HG03439 (cell line): Measurements from ENCODE around the gene C11orf97.
"Not testable (repeated sequence)": the region's sequence is repeated elsewhere in the genome, so short reads cannot be mapped to it uniquely, and the experiment has no call there.

Source experiments
- ATAC-seq: cut with Tn5 transposase; IDR thresholded peaks from one replicate; pipeline ENCODE4 v1.9.1; 2021; ENCODE audit warnings: mild to moderate bottlenecking, moderate library complexity; ENCODE audit not compliant: unreplicated experiment

The C11orf97 gene

DNA sequence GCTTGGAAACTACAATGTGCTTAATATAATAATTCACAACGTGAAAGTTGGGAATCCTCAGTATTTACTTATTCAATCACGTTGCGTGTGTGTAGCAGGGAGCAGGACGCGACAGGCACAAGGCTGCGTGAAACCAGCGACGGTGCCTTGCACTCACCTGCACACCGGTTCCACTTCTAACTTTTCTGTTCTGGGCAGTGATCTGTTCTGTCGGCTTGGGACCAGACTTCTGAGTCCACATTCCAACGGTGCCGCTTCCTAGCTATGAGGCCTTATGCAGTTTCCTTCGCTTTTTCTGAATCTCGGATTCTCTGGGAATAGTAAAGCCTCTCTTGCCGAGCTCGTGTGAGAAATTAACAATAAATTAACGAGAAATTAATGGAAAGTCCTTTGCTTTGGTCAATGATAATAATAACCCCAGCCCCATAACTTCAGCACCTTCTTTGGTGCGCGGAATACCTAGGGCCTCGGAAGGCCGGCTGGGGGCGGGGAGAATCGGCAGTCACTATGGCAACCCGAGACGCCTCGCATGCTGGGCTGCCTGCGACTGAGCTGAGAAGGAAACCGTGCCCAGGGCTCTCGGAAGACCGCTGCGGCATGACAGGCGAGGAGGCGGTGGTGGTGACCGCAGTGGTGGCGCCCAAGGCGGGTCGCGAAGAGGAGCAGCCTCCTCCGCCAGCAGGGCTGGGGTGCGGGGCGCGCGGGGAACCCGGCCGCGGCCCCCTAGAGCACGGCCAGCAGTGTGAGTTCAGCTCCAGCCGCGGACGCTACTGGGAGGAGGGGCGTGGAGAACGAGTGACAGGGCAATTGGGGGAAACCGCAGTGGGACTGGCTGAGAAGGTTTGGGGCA, at the start of gene C11orf97:
C11orf97 (plus strand) TSS at position 530 of the 850 bp plus-strand sequence; CDS start at position 598, 68 bp downstream.
- ATAC-seq, result no peak

GRCh38 chr11:94469416-94469815, 42.8 kb upstream of the C11orf97 start:
- peak; percentile 84 for ATAC-seq

- ATAC-seq, result peak; percentile 80
Measured at GRCh38 chr11:94472916-94473799, 39.1 kb upstream of the C11orf97 start.

DNA sequence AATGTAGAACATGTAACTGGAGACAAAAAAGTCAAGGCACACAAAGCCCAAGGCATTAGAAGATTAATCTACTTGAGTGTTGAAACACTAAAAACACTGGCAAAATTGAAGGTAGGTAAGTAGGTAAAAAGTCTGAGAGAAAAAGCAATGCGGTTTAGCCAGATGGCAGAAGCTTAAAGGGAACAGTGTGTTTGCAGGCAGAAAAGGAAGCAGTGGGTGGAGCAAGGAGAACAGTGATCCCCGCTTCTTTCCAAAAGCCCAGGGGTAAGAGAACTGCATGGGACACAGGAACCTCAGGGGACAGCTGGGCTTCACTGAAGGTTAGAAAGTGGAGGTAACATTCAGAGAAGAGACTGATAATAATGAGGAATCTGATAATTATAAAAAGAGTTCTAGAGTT, 34.6 kb upstream of the C11orf97 start:
- ATAC-seq, result no peak

- ATAC-seq, result no peak
Measured at GRCh38 chr11:94481342-94481741, 30.9 kb upstream of the C11orf97 start.

DNA sequence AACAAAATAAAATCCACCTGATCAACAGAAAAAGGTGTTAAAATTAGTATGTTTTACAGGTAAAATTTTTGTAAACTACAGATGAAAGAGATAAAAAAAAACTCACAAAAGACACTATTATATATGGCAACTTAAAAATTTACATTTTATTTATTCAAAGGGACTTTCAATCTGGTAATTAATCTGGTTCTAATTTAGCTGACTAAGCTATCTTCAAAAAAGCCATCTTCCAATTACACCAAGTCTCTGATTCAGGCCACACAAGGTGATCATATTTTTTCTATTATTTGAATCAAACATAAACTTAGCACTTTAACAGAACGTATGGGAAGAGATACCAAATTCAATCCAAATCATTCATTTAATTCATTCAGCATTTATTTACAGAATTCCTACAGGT, 26.2 kb upstream of the C11orf97 start:
- ATAC-seq, result no peak

GRCh38 chr11:94493281-94494125, 18.8 kb upstream of the C11orf97 start, which contains the start of the genes ANKRD49 and MRE11:
Gene ANKRD49, plus strand, starts transcription at chr11:94493984. Its CDS starts 2,710 bp downstream, at chr11:94496694.
Gene MRE11, minus strand, starts transcription at chr11:94493844. Its CDS starts 1,043 bp downstream, at chr11:94492801.
- ATAC-seq, result peak; percentile 100

- peak; percentile 65 for ATAC-seq
Measured at GRCh38 chr11:94494126-94494680, 18.1 kb upstream of the C11orf97 start.

DNA sequence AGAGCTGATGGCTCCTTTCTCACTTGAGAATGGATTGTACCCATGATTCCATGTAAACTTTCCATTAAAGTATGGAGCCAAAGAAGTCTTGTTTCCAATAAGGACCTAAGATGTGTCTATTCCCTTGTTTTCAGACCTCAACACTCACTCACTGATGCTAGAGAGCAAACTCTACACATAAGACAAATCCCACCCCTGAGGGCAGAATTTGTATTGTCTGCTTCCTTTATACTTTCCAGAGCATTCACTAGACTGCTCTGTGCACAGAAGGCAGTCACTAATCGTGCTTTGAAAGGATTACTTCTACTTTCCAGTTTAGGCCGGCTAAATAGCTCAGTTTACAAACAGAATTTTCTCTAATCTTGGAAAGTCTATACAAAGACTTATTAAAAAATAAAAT, 12.1 kb upstream of the C11orf97 start:
- no peak for ATAC-seq

DNA sequence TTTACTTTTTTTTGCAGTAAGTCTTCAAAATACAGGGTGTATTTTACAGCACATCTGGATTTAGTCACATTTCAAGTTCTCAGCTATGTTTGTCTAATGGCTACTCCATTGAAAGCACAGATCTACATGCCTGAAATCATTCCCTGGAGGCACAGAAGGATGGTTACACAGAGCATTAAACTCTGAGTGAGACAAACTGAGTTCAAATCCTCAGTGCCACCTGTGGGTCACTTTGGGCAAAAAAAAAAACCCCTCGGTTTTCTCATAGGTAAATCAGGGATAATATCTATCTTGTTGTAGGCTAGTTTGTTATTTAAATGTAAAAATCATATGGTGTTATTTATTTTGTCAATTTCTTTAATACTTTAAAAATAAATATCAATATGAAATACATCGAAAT, 10.7 kb upstream of the C11orf97 start:
- ATAC-seq, result no peak

DNA sequence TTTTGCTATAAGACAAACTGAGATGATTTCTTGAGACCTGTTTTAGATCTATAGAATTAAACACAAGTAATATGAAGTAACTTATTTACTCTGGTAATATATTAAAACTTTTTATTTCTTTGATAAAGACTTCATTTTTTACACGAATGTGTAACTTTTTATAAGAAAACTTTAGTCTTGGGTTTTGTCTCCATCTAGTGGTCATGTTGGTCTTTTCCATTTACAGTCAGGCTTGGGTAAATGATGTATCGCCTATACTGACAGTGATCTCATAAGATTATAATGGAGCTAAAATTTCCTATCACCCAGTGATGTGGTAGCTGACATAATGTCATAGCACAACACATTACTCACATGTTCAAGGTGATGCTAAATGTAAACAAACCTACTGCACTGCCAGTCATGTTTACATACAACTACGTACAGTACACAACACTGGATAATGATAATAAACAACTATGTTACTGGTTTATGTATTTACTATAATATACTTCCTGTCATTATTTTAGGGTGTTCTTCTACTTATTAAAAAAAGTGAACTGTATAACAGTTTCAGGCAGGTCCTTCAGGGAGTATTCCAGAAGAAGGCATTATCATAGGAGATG, 7.5 kb upstream of the C11orf97 start:
- ATAC-seq, result no peak

- ATAC-seq, result not testable (repeated sequence)
Measured at GRCh38 chr11:94506513-94506912, 5.7 kb upstream of the C11orf97 start.

DNA sequence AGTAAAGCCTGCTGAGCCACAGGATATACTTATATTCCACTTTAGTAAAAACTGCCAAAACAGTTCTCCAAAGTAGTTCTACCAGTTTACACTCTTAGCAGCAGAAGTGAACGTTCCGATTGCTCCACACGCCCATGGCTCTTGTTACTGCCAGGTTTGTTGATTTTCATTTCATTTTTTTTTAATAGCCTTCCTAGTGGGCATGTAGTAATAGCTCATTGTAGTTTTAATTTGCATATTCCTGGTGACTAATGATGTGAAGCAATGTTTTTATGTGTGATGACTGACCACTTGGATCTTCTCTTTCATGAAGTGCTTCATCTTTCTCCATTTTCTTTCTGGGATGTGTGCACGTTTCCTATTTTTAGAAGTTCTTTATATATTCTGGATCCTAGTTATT, 4.8 kb upstream of the C11orf97 start:
- no peak for ATAC-seq

DNA sequence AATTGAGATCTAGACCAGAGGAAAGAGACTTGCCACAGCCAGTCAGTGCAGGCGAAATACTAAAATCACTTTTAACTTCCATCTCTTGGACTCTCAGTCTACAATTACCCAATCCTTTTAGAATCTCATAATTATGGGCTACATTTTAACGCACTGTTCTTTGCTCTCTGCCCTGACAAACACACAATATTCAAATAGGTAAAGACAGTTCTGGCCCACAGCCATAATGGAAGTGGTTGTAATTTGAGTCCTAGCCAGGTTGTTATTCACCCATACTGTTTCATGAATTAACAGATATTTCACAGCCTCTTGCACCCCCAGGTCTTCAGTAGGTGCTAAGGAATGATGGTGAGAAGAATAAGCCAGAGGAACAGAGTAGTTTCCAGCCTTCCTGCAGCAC, 830 bp downstream of the C11orf97 start:
- no peak for ATAC-seq

DNA sequence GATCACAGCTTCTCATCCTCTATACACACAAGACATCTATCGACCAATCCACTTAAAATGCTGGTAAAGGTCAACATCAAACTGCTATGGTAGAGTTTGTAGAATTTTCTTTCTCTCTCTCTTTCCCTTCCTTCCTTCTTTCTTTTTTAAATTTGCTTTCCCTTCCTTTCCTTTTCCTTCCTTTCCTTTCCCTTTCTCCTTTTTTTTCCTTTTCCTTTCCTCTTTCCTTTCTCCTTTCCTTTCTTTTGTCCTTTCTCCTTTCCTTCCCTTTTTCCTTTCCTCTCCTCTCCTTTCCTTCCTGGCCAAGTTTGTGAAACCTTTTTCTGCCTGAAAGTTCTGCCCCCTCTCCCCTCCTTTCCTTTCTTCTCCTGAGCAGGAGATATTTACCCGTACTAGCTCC, 3.1 kb downstream of the C11orf97 start:
- ATAC-seq, result no peak

DNA sequence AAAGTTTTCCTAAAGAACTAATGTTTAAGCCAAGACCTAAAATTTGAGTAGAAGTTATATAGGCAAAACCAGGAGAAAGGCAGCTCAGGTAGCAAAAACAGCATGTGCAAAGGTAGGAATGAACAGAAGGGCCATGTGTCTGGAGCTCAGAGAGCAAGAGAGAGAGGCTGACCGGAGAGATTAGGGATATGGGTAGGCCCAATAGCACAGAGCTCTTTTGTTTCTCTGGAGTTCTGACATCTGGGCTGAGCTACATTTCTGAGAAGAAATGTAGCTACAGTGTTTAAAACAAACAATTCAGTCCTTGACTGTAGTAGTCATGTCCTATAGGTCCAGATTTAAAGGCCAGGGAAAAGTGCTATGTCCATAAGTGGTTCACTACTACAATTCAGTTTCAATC, 4.5 kb downstream of the C11orf97 start:
- no peak for ATAC-seq

- no peak for ATAC-seq
Measured at GRCh38 chr11:94518300-94518699, 6.0 kb downstream of the C11orf97 start.

- no peak for ATAC-seq
Measured at GRCh38 chr11:94519478-94520084, 7.3 kb downstream of the C11orf97 start.

DNA sequence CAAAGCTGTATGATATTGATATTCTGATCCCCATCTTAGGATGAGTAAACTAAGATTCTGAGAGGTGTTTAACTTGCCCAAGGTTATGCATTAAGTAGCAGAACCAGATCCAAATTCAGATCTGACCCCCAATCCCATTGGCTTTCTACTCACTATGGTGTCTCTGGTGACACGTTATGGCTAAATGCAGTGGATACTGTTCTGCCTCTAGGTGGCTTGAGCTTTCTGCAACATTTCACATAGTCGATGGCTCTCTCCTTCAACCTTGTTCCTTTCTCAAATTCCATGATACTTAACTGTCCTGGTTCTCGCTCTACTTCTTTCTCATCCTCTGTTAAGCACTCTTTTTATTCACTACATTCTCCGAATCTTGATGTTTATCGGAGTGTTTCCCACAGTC, 9.4 kb downstream of the C11orf97 start:
- ATAC-seq, result no peak

DNA sequence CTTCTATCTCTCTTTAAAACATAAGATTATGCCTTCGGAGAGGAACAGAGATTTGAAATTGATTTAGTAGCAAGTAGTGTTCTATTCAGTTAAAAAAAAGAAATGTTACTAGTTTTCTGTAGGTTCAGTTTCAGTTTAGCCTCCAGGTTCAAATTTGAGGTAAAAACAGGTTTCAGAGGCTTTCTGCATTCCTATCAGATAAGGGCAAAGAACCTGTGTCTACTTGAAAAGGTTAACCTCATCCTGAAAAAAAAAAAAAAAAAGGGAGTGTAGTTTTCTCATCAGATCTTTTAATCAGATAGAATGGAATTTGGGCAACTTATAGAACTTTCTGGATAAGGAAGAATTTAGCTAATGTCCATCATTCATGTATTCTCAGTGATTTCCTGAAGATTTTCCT, 12.1 kb downstream of the C11orf97 start:
- ATAC-seq, result no peak
